K562 (cell line): Measurements from ENCODE around the gene CDHR1. TPM values are rescaled to one million over a fixed set of nuclear protein-coding genes. Genes with fewer than 3 reads are reported as not detected.

ENCODE experiments used
- BMI1 ChIP-seq: fragments of 150-350 bp; IDR thresholded peaks from 2 replicates; pipeline ENCODE4 v1.6.1; 2014; ENCODE audit warnings: low read length
- BRD4 ChIP-seq: fragments of 200-600 bp; sonication (generic); IDR thresholded peaks from 2 replicates; pipeline ENCODE4 v1.6.1; 2017; ENCODE audit warnings: inconsistent platforms
- GATAD2A ChIP-seq: fragments of 450-650 bp; IDR thresholded peaks from 2 replicates; pipeline ENCODE4 v1.6.1; 2017
- HLTF ChIP-seq: fragments of 450-650 bp; IDR thresholded peaks from 2 replicates; pipeline ENCODE4 v1.6.1; 2016
- KHSRP ChIP-seq: fragments of 450-650 bp; IDR thresholded peaks from 2 replicates; pipeline ENCODE4 v1.6.1; 2017
- L3MBTL2 ChIP-seq: fragments of 450-650 bp; IDR thresholded peaks from 2 replicates; pipeline ENCODE4 v1.6.1; 2016; ENCODE audit warnings: mild to moderate bottlenecking, moderate library complexity
- MAX ChIP-seq: sonication (generic); formaldehyde crosslinking; IDR thresholded peaks from 2 replicates; pipeline ENCODE4 v1.9.0; 2022; ENCODE audit warnings: mild to moderate bottlenecking, missing genetic modification reagents
- MGA ChIP-seq: fragments of 450-650 bp; IDR thresholded peaks from 2 replicates; pipeline ENCODE4 v1.6.1; 2016; ENCODE audit warnings: mild to moderate bottlenecking, moderate library complexity
- RAD21 ChIP-seq, 2 experiments: fragments of 250-450 bp in 1 of 2; fragments of 450-650 bp in 1 of 2; sonication (Bioruptor Pico) in 1 of 2; formaldehyde crosslinking in 1 of 2; IDR thresholded peaks in 1 of 2; conservative IDR thresholded peaks in 1 of 2; 2 replicates each; pipeline versions ENCODE4 v1.4.0 to v1.8.0; 2020 to 2022; ENCODE audit warnings: mild to moderate bottlenecking in 2 of 2, moderate library complexity in 1 of 2
- XRCC5 ChIP-seq: fragments of 200-400 bp; formaldehyde crosslinking; IDR thresholded peaks from 2 replicates; pipeline ENCODE4 v1.6.1; 2017; ENCODE audit warnings: low read depth, mild to moderate bottlenecking, low read length
- ZBTB33 ChIP-seq: sonication (generic); formaldehyde crosslinking; IDR thresholded peaks from 2 replicates; pipeline ENCODE4 v1.8.1; 2023; ENCODE audit warnings: mild to moderate bottlenecking, missing genetic modification reagents
- ZBTB9 ChIP-seq: fragments of 450-650 bp; formaldehyde crosslinking; IDR thresholded peaks from 2 replicates; pipeline ENCODE4 v1.4.0; 2020; ENCODE audit warnings: mild to moderate bottlenecking, moderate library complexity
- ZFP36 ChIP-seq: fragments of 150-350 bp; IDR thresholded peaks from 2 replicates; pipeline ENCODE4 v1.6.1; 2018; ENCODE audit warnings: low read length, low read depth; ENCODE audit not compliant: partially characterized antibody
- polyA plus RNA-seq, 8 experiments: library from polyadenylated mRNA; depleted of rRNA in 4 of 8; stranded (reverse) in 5 of 8; unstranded in 3 of 8; fragments of >200 nt; fragmentation: Nextera tagmentation in 2 of 8; fragmentation: Illumina TruSeq in 1 of 8; extraction: Ambion mirVana in 2 of 8; extraction: Trizol in 1 of 8; gene quantifications; 2 replicates each; pipeline versions ENCODE4 v1.2.1 to v1.2.3, GENCODE V29; 2011 to 2014; ENCODE audit warnings: inconsistent platforms in 1 of 8, missing spikeins in 1 of 8
- total RNA-seq, 7 experiments: library from RNA; depleted of rRNA in 6 of 7; stranded (reverse); fragments of >200 nt in 6 of 7; fragmentation: Illumina TruSeq in 2 of 7; extraction: Trizol in 2 of 7; gene quantifications; 2 replicates each; pipeline versions ENCODE4 v1.2.1 to v1.2.3, GENCODE V29; 2011 to 2021; ENCODE audit warnings: low replicate concordance in 1 of 7

CDHR1 gene
- total and polyA plus RNA-seq, 9 of the 15 experiments (the other 6 are each of a cell fraction or from before 2014, with no cell fraction given) = 0.03 to 0.99 (median 0.20) TPM

GRCh38 chr10:84237199-84238051 is 43.1 kb downstream of the CDHR1 start (continued):
- TF ChIP-seq ZBTB9 (CRISPR knock-in tag) (no peak), HLTF (no peak), KHSRP (no peak), ZFP36 (no peak), MAX (CRISPR knock-in tag) (peak; percentile 60; the same call in 1 of the 2 replicates), MGA (peak; percentile 70), ZBTB33 (CRISPR knock-in tag) (peak; percentile 97), RAD21 (CRISPR knock-in tag; conservative IDR thresholded peaks at IDR 0.05 in 1 of 2, IDR thresholded peaks at IDR 0.05 in 1 of 2) (peak in 1 of 2 experiments; percentile 15; a peak in 1 of 4 replicates), GATAD2A (no peak), L3MBTL2 (peak; percentile 94), BMI1 (no peak), XRCC5 (no peak), BRD4 (no peak)
